ENCODE data around the gene CHD8. TPM values are rescaled to one million over a fixed set of nuclear protein-coding genes. Genes with fewer than 3 reads are reported as not detected.
"Not testable (repeated sequence)": the region's sequence is repeated elsewhere in the genome, so short reads cannot be mapped to it uniquely, and the experiment has no call there.

The CHD8 gene
- polyA plus RNA-seq, 1 experiment: 26.1 TPM

GRCh38 chr14:21379338-21379737 lies 76.6 kb downstream of the CHD8 start:
- Histone ChIP-seq H3K9me3 (ENCODE audit: control insufficient read depth, insufficient read depth, low read length) (no peaks in the 10 kb centered on the region), H3K27me3 (ENCODE audit: control insufficient read depth, insufficient read depth, low read length) (no peaks in the 10 kb centered on the region), H3K4me3 (ENCODE audit: low read depth, low read length) (no peak overlapping the region), H3K27ac (ENCODE audit: low read depth, low read length) (no peak overlapping the region)
- no peak for DNase-seq (ENCODE audit: low read depth, low spot score)
- ChIA-PET POLR2A (no interaction called here), CTCF (no interaction called here)
- no peak for TF ChIP-seq CTCF (IDR thresholded peaks at IDR 0.05; ENCODE audit: low read depth, low read length)

- no peak for TF ChIP-seq CTCF (IDR thresholded peaks at IDR 0.05; ENCODE audit: low read depth, low read length)
- Histone ChIP-seq H3K27me3 (ENCODE audit: control insufficient read depth, insufficient read depth, low read length) (no peaks in the 10 kb centered on the region), H3K27ac (ENCODE audit: low read depth, low read length) (no peak overlapping the region), H3K4me3 (ENCODE audit: low read depth, low read length) (no peak overlapping the region), H3K9me3 (ENCODE audit: control insufficient read depth, insufficient read depth, low read length) (no peaks in the 10 kb centered on the region)
- CTCF ChIA-PET: no interaction called here
- no peak for DNase-seq (ENCODE audit: low read depth, low spot score)
- POLR2A ChIA-PET: no interaction called here
Measured at GRCh38 chr14:21373980-21374379, 81.9 kb downstream of the CHD8 start.

- POLR2A ChIA-PET; H3K27me3 ChIP-seq (ENCODE audit: control insufficient read depth, insufficient read depth, low read length); H3K9me3 ChIP-seq (ENCODE audit: control insufficient read depth, insufficient read depth, low read length); H3K4me3 ChIP-seq (ENCODE audit: low read depth, low read length); H3K27ac ChIP-seq (ENCODE audit: low read depth, low read length); DNase-seq (ENCODE audit: low read depth, low spot score): not testable (repeated sequence)
- CTCF ChIA-PET: interaction anchor here (1.3 kb wide), 1 partner anchor 83 kb away, joined by 4 read pairs; the partner anchor contains the start of gene CHD8
Measured at GRCh38 chr14:21372814-21373213, 83.1 kb downstream of the CHD8 start.

- TF ChIP-seq CTCF (IDR thresholded peaks at IDR 0.05; ENCODE audit: low read depth, low read length): no peak
- H3K27ac ChIP-seq (ENCODE audit: low read depth, low read length): no peak overlapping the region
- H3K9me3 ChIP-seq (ENCODE audit: control insufficient read depth, insufficient read depth, low read length): no peaks in the 10 kb centered on the region
- CTCF ChIA-PET: no interaction called here
- POLR2A ChIA-PET: no interaction called here
- DNase-seq (ENCODE audit: low read depth, low spot score): no peak
- H3K4me3 ChIP-seq (ENCODE audit: low read depth, low read length): no peak overlapping the region
- no peaks in the 10 kb centered on the region for H3K27me3 ChIP-seq (ENCODE audit: control insufficient read depth, insufficient read depth, low read length)
Measured at GRCh38 chr14:21369949-21370679, 85.8 kb downstream of the CHD8 start.

- Histone ChIP-seq H3K9me3 (ENCODE audit: control insufficient read depth, insufficient read depth, low read length) (no peaks in the 10 kb centered on the region), H3K4me3 (ENCODE audit: low read depth, low read length) (no peak overlapping the region), H3K27ac (ENCODE audit: low read depth, low read length) (no peak overlapping the region), H3K27me3 (ENCODE audit: control insufficient read depth, insufficient read depth, low read length) (no peaks in the 10 kb centered on the region)
- TF ChIP-seq CTCF (IDR thresholded peaks at IDR 0.05; ENCODE audit: low read depth, low read length): no peak
- POLR2A ChIA-PET: no interaction called here
- CTCF ChIA-PET: interaction anchor here (1.5 kb wide), 1 partner anchor 110 kb away, joined by 3 read pairs; no protein-coding TSS in a partner anchor
- DNase-seq (ENCODE audit: low read depth, low spot score): no peak
Measured at GRCh38 chr14:21367582-21368144, 88.3 kb downstream of the CHD8 start.
